GM19238 (cell line): ENCODE measurements around the gene KLHL3.

ENCODE experiments used
- DNase-seq: peaks from one replicate; pipeline ENCODE4 v3.0.0; 2011; ENCODE audit warnings: low spot score; ENCODE audit not compliant: insufficient read length

The KLHL3 gene

DNA sequence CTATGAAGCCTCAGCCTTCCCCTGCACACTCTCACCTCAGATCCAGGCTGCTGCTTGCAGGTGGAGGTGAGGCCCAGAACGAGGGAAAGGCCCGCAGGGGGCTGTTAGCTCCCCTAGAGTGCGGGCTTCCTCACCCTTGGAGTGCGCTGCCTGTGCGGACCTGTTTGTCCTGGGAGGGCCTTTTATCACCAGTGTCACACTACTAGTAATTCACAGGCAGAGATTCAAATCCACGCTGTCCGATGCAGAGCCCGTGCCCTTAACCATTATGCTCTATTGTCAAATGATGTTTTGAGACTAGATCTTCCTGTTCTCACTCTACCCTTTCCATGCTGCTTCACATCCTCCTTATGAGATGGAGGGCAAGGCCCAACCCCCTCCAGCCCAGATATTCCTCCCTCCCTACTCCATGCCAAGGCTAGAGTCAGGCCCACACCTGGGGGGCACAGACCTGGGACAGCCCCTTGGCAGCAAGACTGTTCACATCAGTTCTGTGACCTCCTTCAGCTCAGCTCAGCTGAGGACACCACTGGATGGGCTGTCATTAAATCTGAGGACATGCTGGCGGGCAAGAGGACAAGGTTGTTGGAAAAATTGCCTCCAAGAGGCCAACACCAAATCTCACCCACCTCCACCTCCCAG lies 124.0 kb downstream of the KLHL3 start:
- no peak for DNase-seq

DNA sequence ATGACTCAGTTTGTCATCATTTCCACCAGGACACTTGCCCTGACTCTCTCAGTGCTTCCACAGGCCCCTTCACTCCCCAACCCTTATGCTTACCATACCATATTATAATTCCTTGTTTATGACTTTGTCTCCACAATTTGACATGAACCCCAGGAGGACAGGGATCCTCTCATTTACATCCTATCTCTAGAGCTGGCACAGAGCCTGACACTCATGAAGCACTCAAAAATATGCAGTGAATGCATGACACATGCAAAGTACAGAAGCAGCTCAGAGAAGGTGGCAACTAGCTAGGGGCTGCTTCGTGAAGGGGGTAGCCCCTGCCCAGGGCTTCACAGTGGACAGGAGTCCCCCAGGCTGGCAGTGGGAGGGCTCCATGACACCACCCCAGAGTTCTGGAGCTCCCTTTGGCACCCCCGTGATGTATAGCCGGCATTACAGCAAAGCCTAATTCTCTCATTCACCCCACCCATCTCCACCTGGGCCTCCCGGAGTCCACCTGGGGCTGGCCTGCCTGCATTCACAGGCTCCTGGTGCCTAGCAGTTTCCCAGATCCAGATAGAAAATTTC lies 124.8 kb downstream of the KLHL3 start:
- no peak for DNase-seq

DNA sequence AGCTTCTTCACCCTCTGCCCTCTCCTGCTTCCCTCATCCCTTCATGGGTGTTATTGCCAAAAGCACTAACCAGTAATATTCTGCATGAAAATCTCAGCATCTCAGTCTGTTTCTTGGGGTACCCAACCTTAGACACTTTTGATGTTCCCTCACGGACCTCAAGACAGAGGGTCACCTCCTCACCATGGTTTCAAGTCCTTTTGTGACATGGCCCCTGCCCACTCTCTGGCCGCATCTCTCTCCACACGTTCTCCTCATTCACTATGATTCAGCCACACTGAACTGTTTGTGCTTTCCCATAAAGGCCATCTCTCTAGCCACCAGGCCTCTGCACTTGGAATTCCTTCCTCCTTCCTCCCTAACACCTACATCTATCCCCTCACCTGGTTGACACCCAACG lies 125.3 kb downstream of the KLHL3 start:
- DNase-seq = no peak

- DNase-seq = no peak
Measured at GRCh38 chr5:137609127-137609526, 126.8 kb downstream of the KLHL3 start.

- DNase-seq = no peak
Measured at GRCh38 chr5:137607771-137608170, 128.1 kb downstream of the KLHL3 start.

- no peak for DNase-seq
Measured at GRCh38 chr5:137606401-137606800, 129.5 kb downstream of the KLHL3 start.

GRCh38 chr5:137605411-137605810 lies 130.5 kb downstream of the KLHL3 start:
- no peak for DNase-seq

- DNase-seq = no peak
Measured at GRCh38 chr5:137604348-137605095, 131.4 kb downstream of the KLHL3 start.

DNA sequence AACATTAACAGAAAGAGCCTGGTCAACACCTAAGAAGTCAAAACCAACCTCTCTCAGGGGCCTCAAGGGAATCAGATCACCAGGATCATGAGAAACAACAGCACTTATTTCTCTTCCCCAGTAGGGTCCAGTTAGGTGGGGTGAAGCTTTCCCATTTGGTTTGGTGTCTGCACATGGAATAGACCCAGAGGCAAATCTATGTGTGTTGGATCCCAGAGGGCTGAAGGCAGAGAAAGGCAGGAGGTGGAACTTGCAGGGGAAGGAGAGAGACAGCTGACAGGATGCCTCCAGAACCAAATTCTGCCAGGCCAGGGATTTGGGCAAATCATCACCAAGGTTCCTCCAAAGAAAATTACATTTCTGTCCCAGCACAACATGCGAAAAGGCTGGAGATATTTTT lies 132.0 kb downstream of the KLHL3 start:
- DNase-seq = no peak

DNA sequence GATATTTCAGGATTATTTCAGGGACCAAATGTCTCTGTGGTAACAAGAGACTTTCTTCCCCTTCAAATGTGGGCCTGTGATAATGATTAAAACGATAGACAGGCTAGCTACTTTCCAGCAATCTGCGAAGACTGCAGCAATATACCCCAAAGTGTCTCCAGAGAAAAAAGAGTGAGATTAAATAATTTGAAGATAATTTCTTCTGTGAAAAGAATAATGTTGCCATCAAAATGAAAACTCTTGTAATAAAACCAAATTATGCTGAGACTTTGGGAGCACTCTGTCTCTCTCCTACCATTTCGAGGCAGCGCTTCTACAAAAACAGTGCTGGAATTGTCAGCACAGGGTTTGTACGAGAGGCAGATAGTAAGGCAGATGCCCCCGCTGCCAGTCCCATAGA lies 132.5 kb downstream of the KLHL3 start:
- no peak for DNase-seq

DNA sequence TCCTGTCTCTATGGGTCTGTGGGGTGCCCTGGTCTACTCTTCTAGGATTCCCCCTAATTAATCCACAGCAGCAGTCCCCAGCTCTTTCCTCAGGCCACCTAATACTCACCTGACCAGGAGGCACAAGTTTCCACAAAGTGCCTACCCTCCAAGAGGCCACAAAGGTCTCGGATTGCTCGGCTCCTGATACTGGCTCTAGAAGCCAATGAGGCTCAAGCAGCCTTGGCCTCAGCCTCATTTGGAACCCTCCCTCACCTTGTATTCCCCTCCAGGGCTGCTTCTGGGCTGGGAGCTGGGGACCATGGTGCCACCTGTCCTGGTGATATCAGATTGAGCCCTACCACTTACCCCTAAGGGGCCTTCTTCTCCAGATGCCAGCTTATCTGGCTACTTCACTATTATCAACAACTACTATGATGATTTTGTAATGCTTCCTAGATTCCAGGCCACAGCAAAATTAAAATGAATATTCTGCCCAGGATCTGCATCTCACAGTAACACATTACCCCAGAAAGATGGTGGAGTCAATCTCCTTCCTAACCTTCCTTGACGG lies 133.1 kb downstream of the KLHL3 start:
- DNase-seq = no peak

GRCh38 chr5:137600721-137601360 lies 135.0 kb downstream of the KLHL3 start:
- DNase-seq = no peak

DNA sequence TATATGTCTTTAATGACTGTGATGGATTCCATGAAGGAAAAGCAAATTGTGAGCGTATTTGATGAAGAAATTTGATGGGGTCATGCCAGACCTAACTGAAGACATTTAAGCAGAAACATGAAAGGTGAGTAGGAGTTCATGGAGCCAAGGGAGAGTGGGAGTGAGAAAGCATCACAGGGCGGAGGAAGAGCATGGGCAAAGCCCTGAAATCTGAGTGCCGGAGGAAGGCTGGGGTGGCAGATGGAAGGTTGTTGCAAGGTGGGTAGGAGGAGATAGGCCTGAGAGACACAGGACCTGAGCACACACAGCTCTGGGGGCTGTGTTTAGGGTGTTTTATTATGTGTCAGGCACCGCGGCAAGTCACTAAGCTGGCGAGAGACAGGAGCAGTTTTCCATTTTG lies 136.4 kb downstream of the KLHL3 start:
- DNase-seq = no peak

DNA sequence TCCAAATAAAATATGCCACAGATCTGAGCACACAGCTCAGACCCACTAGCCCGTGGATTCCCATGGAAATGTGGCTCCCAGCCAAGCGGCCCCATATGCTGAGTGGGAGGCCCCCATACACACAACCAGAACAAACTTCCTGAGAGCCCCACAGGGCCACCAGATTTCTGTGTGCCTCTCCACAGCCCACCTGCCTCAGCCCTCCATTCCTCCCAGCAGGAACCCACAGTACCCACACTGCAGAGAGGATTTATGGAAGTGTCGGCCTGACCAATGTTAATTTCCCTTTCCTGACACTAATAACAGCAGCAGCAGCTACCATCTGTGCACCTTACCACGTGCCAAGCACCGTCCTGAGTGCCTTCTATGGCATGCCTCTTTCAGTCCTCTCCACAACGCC lies 137.5 kb downstream of the KLHL3 start:
- no peak for DNase-seq

- DNase-seq = no peak
Measured at GRCh38 chr5:137596941-137597340, 138.9 kb downstream of the KLHL3 start.

DNA sequence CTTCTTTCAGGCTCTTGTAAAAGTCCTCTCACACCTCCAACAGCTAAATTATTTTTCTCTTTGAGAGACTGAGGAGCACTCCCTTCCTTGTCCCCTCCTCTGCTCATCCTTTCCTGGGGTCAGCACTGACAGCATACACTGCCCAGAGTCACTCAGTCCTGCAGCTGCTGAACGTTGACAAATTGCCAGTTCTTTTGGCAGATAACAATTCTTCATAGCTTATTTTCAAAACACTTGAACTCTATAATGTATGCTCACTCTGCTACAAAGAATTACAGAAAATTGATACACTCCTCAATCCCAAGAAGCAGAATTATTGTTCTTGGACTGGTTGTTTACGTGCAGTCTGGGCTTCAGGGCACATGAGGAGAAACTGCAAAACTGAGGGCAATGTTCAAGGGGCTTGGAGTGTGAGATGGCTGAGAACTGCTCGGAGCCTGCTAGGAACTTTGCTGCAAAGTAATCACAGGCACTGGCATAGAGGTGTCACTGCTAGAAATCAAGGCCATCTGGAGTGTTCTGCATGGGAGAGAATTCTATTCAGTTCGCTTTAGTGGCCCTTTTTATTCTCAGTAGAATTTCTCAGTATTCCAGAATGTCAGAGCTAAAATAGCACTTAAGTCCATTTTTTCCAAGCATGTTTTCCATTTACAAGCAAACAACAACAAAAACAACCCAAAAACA lies 140.4 kb downstream of the KLHL3 start:
- no peak for DNase-seq

DNA sequence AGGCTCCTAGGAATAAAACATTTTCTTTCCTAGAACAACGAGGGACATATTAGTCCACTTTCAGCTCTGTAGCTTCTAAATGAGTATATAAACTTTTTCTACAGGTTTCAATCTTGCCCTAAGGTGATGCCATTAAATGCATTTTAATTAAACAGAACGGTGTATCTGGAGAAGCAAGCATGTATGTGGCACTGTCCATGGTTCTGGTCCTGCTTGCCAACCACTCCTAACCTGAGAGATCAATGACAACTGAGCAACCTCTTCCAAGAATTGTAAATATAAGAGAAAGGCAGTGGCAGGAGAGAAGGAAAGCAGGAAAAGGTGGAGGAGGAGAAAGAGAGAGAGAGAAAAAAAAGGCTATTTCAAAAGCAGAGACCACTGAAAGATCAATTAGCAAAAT lies 141.2 kb downstream of the KLHL3 start:
- DNase-seq = no peak

GRCh38 chr5:137592317-137592716 lies 143.6 kb downstream of the KLHL3 start:
- no peak for DNase-seq

GRCh38 chr5:137589185-137589584 lies 146.7 kb downstream of the KLHL3 start:
- no peak for DNase-seq

- DNase-seq = no peak
Measured at GRCh38 chr5:137587919-137588318, 148.0 kb downstream of the KLHL3 start.

DNA sequence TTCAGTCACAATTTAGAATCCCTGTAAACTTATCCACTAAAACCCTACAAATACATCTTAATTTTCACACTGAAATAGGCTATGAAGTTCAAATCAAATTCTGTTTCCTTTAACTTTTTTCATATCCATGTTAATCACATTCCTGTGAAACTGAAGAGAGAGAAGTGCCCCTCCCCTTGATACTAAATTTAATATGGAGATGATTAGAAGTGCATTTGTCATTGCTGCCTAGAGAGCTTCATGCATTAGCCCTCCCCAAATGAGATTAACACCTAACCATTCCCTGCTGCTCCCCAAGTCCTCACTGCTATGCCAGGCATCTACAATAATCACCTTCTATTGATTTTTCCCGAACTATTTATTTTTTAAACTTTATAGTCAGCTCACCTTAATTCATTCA lies 151.6 kb downstream of the KLHL3 start:
- DNase-seq = no peak

GRCh38 chr5:137583129-137583528 lies 152.8 kb downstream of the KLHL3 start:
- DNase-seq = no peak
